GM12875 (cell line): Measurements from ENCODE around the gene C3.
A peak's percentile ranks its signal among the peaks of the same experiment; 100 is the strongest.

Source experiments
- H3K4me3 ChIP-seq: one replicate; pipeline ENCODE4 v1.5.1; 2011; ENCODE audit warnings: low read depth, low read length, control low read depth
- TF ChIP-seq, protein P1 (sequence below): IDR thresholded peaks from 2 replicates; pipeline ENCODE4 v1.5.1; 2011; ENCODE audit warnings: low read depth, mild to moderate bottlenecking, control low read depth, inconsistent platforms, low read length, moderate library complexity, borderline replicate concordance; ENCODE audit not compliant: insufficient read depth

C3 gene

DNA sequence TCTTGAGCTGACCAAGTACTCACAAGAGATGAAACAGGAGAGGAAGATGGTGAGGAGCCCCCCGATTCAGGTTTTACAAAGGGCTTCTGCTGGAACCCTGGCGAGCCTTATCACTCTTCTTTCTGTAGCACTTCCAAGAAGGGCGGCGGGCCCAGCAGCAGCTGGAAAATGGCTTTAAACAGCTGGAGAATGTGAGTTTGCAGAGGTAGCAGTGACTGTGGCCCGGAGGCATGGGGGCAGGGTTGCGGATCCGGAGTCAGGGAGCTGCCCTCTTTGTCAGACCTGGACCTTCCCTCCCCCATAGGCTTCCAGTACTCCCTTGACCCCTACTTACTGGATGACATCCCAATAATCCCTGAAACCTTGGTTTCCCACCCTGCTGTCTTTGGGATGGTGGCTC lies 22.6 kb upstream of the C3 start:
- H3K4me3 ChIP-seq, result no peak overlapping the region
- TF ChIP-seq, protein P1, sequence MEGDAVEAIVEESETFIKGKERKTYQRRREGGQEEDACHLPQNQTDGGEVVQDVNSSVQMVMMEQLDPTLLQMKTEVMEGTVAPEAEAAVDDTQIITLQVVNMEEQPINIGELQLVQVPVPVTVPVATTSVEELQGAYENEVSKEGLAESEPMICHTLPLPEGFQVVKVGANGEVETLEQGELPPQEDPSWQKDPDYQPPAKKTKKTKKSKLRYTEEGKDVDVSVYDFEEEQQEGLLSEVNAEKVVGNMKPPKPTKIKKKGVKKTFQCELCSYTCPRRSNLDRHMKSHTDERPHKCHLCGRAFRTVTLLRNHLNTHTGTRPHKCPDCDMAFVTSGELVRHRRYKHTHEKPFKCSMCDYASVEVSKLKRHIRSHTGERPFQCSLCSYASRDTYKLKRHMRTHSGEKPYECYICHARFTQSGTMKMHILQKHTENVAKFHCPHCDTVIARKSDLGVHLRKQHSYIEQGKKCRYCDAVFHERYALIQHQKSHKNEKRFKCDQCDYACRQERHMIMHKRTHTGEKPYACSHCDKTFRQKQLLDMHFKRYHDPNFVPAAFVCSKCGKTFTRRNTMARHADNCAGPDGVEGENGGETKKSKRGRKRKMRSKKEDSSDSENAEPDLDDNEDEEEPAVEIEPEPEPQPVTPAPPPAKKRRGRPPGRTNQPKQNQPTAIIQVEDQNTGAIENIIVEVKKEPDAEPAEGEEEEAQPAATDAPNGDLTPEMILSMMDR, result no peak

DNA sequence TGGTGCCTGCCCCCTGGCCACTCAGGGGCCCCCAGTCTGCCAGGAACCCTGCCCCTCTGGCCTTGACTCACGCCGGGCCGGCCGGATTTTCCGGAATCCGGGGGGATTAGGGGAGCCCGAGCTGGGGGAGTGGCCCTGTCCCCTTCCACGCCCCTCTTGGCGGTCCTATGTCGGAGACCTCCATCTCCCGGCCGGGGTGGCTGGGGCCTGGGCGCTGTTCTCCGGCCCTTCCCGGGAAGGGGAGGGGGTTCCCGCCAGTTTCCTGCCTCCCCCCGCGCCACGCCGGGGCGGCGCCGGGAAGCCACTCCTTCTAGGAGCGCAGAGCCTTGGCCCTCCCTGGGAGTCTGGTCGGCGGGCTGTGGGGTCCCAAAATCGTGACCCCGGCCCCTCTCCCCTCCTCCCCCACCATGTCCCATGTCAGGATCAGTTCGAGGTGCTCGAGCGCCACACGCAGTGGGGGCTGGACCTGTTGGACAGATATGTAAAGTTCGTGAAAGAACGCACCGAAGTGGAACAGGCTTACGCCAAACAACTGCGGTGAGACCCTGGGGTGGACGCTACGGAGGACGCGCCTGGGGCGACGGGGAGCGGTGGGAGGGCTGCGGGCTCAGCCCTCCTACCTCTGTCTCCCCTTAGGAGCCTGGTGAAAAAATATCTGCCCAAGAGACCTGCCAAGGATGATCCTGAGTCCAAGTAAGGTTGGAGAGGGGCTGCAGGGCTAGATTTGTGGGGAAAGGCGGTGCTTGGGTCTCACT lies 20.3 kb upstream of the C3 start:
- TF ChIP-seq, protein P1, result no peak
- peak overlapping the region; percentile 82 for H3K4me3 ChIP-seq

DNA sequence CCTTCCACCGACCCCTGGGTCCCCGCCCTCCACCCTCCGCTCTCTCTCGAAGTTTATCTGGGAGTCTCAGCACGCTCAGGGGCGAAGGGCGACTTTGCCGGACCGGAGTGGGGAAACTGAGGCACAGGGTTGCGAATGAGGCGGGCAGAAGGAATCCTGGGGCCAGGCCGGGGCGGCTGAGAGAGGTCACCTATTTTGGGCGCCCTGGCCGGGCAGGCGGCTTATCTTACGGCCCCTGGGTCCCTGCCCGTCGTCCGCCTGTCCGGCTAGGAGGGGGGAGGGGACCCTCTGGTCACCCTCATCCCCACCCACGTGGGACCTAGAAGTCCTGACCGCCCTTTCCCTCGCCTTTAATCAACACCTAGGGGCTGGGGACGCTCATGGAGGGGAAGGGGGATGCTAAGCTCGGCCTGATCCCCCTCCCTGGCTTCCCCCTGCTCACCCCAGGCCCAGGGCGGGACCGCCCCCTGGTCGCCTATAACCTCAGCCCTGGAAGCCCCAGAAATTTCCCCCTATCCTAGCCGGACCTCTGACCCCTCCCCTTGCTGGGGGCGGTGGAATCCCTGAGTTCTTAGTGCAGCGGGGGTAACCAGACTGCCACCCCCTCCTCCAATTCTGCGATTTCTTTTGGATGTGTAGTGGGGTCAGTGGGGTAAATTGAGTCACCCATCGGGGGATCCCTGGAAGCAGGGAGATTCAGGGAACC lies 19.6 kb upstream of the C3 start:
- TF ChIP-seq, protein P1, result no peak
- peak overlapping the region; percentile 82 for H3K4me3 ChIP-seq

DNA sequence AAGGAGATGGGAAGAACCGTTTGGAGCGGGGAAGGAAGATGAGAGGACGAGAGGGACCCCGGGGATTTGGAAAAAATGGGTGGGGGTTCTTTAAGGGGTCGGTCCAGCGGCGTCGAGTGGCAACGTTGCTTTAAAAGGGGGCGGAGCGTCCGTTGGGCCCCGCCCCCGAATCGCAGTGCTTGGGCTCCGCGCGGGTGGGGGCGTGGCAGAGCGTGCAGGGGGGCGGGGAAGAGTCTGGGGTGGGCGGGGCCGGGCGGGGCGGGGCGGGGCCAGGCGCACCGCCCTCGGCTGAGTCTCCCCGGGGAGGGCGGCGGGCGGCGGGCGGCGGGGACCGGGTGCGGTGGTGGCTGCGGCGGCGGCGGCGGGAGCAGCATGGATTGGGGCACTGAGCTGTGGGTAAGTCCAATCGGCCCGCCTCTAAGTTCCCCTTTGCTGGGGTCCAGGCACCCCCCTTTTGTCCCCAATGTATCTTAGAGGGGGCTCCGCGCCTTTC lies 19.0 kb upstream of the C3 start, which contains the start of gene TRIP10:
Gene TRIP10 (plus strand): TSS at position 291 of the 493 bp plus-strand sequence. CDS start 82 bp downstream, at position 373.
- TF ChIP-seq, protein P1, result no peak
- H3K4me3 ChIP-seq, result peak within 1 kb of the TSS; percentile 82

DNA sequence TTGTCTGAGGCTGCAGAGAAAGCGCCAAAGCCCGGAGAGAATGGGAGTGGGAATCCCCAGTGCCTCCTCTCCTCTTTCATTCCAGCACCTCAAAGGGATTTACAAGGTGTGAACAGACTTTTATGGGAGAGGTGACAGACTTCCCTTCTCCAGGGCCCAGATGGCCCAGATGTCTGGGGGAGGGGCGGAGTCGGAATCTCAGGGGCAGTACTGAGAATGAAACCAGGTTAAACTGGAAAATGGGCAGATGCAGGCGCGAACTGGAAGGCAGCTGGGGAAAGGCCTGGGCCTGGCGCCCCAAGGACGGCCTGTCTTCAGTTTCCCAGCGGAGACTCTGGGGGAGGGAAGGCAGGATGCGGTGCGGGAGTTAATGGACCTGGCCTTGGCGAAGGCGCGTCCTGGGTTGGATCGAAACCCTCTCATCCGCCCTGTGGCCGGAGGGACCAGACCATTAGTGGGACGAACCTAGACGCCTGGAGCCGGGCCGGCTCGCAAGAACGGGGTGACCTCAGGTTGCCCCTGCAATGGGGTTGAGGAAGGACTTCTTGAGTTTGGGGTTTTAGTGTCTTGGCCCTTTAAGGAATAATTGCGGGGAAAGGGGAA lies 18.4 kb upstream of the C3 start:
- TF ChIP-seq, protein P1, result no peak
- peak overlapping the region; percentile 12 for H3K4me3 ChIP-seq

DNA sequence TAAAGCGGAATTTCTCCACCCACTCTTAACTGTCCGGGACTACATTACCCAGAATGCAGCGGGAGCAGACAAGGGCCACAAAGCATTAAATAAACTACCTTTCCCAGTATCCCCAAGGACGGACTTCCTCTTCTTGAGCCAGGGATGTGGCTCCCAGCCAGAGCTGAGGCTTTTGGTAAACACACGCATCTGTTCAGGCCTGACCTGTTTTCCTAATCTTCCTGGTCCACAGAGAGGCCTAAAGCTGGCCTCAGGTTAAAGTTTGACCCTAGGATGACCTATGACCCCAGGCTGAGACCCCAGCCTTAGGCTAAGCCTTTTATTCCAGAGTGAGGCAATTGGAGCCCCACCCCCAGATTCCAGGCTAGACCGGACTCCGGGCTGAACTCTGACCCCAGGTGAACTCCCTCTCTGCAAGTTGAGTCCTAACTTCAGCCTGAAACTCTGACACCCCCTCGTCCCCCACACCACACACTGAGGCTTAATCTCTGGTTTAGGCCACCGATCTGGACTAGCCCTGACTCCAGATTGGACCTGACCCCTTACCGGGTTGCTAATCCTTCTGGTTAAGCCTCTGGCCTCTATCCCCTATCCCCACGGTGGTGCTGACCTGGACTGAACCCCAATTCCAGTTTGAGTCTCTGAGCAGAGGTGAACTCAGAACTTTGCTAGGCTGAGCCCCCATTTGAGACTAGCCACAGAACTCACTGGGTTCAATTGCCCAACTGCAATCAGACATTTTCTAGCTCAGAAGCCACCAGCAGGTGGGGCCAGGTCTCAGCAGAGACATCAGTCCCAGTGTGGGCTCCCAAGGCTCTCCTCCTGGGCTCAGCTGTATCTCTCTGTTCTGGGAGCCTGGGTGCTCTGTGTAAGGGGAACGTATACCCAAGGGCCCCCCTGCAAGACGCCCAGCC lies 17.7 kb upstream of the C3 start:
- TF ChIP-seq, protein P1, result peak; percentile 72
- H3K4me3 ChIP-seq, result no peak overlapping the region
